Hematopoietic multipotent progenitor cell treated with erythropoietin and hydrocortisone succinate and interleukin-3 and kit ligand, for 17 days (in vitro differentiated cells): Measurements from ENCODE around the gene SLC16A3.

Experiments used
- DNase-seq: peaks from one replicate; pipeline ENCODE4 v3.0.0-alpha.2; 2015; ENCODE audit warnings: low spot score

SLC16A3 gene

DNA sequence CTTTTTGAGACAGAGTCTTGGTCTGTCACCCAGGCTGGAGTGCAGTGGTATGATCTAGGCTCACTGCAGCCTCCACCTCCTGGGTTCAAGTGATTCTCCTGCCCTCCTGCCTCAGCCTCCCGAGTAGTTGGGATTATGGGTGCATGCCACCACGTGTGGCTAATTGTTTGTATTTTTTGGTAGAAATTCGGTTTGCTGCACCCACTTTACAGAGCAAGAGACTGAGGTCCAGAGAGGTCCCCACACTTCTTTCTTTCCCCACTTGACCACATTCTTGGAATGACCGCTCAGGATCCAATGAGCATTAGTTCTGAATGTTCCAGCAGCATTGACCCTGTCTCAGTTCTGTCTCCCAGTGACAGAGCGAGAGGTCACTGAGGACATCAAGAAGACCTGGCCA is 5.3 kb upstream of the SLC16A3 start:
- DNase-seq = no peak

DNA sequence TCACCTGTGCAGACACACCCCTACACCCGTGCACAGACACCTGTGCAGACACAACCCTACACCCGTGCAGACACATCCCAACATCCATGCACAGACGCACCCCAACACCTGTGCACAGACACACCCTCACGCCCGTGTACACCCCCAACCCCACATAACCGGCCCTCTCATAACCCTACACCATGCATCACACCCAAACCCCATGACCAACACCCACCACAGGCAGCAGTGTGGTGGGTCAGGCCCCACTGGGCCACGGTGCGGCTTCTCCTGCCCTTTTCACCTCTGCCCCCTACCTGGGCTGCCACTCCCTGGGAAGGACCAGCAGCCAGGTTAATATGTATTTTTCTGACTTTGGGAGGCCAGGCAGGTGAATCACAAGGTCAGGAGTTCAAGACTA is 4.2 kb upstream of the SLC16A3 start:
- DNase-seq = no peak

DNA sequence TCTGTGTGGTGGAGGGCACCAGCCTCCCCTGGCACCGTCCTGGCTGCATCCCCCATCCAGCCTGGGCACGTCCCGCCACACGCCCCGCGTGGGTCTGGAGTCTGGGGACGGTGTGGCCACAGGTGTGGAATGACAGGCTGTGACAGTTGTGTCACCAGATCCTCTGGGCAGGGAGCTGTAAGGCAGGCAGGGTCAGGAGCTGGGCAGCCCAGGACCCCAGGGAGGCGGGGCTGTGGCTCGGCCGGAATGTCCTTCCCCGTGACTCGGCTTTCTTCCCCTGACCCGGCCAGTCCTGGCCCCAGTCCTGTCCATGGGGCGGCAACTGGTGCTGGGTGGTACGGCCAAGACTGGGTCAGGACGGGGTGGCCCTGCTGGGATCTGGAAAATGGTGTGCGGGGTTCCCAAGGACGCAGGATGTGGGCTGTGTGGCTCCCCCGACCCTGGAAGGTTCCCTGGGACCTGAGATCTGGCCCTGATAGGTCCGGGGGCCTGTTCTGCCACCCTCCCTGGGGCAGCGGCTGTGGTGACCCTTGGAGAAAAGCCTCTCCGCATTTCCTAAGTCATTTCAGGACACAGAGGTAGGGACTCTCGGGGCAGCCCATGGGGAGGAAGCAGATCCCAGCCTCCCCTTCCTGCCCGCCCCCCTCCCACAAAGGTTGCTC is 3.3 kb upstream of the SLC16A3 start:
- DNase-seq = no peak

DNA sequence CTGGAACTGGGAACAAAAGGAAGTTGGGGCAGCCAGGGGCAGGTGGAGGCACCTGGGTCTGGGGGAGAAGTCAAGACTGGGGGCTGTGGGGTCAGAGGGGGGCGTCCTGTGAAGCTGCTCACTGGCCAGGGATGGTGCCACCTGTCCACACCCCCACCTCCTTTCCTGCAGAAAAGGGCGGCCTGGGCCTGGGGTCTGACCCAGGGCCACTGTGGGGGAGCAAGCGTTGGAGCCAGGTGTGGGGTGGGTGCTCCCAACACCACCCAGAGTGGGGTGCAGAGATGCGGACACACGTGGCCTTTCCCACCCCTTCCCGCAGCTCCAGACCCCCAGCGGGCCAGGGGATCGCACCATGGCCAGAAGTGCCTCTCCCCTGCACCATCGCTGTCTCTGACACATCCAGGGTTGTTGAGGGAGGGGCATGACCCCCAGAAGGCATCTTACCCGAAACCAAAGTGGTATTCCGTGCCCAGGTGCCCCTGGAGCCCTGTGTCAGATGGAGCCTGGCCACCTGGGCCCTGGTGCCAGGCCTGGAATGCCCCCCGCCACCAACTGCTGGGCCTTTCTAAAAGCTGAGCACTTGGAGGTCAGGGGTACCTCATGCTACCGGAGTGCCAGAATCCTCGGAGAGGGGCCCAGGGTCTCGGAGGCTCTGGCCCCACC is 2.6 kb upstream of the SLC16A3 start:
- no peak for DNase-seq

DNA sequence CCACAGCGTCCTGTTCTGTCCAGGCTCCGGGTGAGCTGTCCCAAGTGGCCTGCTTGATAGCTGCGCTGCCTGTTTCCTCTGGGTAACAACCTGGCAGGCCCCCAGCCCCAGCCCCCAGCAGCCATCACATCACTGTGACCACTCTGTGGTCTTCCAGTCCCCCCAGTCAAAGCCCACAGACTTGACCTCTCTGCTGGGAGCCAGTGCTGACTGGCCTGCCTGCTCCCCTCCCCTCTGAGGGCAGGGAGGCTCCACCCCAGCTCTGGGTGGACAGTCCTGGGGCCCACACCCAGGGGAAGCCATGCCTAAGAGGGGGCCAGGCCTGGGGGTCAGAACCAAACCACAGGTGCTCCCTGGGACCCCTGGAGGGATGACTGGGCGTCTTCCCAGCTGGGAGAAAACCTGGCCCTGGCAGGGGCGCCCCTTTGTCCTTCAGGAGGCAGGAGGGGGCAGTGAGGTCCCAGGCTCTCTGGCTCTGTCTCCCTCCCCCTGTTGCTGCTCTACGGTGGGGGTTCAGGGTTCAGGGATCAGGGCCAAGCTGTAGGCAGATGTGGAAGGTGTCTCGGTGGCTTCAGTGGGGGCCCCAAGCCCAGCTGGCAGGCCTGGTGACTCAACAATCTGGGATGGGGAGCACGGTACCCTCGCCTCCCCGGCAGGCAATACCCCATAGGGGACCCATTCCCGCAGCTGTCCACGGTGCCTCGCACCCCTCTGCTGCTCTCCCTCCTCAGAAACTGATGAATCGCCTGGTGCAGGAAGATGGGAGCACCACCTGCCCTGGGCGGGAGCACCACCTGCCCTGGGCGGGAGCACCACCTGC is 1.8 kb upstream of the SLC16A3 start:
- DNase-seq = no peak

DNA sequence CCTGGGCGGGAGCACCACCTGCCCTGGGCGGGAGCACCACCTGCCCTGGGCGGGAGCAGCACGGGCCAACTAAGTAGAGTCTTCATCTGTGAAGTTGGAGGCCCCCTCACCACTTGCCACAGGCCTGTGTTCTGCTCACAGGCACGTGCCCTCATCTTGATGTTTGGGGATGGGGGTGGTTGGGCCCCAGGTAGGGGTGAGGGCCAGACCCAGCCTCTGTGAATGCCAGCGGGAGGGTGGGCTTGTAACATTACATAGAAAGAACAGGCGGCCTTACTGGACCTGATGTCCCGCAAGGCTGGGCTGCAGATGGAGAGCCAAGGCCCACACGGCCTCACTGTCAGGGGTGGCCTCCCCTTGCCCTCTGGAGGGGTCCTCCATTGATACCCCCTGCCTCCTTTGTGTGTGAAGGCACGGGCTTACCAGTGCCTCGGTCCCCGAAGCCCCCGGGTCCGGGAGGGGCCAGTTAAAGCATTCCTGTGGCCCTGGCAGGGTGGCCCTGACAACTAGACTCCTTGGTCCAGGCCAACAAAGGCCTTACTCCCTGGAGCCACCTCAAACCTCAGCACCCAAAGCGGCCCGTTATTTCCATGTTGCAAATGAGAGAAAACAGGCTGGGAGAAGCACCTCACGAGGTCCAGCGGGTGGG is 1.1 kb upstream of the SLC16A3 start:
- DNase-seq = no peak

DNA sequence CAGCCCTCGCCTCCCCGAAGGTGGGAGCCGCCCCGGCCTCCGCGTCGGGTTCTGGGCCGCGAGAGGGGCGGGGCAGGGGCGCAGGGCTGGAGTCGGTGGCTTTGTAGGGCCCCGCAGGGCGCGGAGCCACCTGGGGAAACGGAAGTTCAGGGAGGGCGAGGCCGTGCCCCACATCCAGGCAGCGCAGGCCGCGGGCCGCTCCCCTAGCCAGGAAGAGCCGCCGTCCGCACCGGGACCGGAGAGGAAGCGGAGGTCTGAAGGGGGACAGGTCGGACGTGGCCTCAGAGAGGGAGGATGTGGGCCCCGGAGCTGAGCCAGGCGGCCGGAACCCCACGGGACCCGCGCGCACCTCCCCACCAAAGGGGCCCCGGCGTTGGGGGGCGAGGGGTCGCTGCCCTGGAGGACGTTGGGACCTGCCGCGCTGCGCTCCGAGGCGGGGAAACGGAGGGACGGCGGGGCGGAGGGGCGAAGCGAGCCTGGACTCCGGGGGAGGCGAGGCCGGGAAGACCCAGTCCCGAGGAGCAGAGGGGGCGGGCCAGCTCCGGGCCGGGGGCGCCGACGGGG is 482 bp upstream of the SLC16A3 start:
- no peak for DNase-seq

DNA sequence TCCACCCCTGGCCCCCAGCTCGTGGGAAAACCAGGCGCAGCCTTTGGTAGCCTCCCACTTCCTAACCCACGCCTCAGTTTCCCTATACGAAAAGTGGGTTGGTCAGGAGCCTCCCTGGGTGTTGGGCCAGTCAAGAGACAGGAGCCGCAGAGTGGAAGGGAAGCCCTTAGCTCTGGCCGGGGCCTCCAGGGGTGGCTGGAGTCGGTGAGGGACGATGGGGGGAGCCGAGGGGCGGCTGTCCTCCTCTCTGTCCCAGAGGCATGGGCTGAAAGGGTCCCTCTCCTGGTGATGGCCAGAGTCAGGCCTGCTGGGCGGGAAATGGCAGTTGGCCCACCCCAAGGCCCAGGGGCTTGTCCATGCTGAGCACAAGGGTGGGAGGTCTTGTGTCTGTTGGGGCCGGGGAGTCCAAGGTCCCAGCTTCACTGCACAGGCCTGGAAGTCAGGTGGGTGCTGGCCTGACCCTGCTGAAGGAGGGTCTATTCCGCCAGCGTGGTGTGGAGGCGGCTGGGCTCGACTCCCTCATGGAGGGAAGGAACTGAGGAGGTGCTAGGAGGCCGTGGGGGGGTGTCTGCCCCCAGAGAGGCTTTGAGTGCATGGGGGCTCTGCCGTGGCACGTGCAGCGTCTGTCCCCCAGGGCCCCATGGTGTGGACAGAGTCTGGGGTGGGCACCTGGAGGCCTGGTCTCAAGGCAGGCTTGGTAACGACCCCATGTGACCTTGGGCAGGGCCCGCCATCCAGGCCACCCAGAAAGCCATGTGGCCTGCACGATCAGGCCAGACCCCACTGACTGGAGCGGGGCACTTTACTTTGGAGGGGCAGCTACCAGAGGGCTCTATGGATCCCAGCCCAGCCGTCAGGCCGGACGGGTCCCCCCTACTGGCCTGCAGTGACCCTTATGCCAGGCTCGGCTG is 1.1 kb downstream of the SLC16A3 start:
- peak; percentile 27 for DNase-seq

DNA sequence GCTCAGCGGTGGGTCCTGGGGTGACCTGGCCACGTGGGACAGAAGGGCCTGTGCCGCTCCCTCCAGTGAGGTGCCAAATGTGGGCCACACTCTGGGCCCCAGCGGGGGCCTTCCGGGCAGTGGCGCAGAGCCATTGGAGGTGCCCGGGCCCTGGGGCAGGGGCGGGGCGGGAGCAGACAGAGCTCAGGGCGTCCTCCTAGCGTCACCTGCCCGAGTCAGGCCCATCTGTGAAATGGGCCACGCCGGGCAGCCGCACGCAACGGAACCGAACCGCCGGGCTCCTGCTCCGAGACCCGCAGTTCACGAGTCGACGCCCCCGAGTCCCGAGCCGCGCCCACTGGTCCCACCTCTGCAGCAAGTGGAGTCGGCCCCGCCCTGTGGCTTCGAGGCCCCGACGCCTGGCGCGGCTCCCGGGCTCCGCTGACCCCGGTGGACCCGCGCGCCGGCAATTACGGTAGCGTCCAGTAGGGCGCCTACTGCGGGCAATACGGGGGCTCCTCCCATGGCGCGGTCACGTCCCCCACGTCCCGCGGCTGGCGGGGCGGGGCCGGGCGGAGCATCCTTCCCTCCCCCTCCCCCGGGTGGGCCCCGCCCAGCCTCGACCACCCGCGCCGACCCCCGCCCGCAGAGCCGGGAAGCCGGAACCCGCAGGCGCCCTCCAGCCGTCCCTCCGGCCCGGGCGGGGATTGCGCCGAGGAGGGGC is 1.9 kb downstream of the SLC16A3 start:
- DNase-seq = peak; percentile 73

DNA sequence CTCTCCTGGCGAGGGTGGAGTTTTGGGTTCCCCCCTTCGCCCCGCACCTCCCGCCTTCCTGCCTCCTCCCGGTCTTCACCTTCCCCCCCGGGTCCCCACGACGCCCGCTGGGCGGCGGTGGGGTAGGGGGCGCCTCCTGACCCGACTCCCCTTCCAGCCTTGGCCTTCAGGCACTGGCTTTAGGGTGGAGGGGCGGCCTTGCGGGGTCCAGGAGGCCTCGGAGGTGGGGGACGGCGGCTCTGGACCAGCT is 2.4 kb downstream of the SLC16A3 start:
- no peak for DNase-seq

DNA sequence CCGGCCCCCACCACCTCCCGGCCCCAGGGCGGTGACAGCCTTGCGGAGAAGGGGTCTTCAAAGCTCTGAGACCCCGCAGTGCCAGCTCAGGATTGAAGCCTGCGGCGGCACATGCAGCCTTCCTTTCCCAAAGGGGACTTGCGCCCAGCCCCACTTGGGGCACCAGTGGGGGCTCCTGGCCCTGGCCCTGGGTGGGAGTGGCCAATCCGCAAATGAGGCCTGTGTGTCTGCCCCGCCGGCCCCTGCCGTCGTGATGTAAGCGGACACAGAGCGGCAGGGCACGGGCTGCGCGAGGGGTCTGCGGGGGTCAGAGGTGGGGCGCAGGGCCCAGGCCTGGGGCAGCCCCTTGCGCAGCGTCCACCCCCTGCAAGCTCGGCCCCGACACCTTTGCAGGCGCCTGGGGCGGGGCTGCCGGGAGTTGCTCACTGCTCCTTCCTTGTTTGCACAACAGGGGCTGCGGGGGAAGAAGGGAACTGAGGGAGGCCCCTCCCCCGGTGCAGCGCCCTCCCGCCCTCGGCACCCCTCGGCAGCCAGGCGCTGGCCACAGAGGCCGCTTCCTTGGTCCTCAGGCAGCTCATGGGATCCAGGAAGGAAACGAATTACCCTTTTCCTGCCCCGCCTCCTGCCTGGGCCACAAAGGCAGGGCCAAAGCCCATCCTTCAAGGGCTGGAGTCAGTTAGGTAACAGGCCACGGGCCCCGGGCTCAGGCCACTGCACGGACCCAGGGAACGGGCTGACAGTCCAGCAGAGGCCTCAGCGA is 2.9 kb downstream of the SLC16A3 start:
- peak; percentile 34 for DNase-seq

DNA sequence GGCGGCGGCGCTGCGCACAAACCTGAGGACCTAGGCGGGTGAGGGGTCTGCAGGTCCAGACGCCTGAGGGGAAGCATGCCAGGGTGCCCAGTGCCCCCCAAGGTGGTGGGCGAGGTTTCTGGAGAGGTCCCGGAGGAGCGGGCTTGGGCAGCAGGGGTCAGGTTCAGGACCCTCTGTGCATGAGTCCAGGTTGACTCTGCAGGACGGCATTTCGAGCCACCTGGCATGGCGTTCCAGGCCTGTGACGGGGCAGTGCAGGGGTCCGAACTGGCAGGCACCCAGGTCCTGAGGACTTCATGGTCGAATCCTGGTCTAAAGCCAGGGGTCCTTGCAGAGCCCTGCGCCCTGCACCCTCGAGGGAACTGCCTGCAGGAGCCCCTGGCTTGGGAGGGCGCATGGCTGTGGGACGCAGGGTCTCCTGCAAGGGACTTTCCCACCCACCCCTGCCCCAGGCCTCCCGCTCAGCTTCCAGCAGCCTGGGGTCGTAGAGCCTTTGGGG is 3.5 kb downstream of the SLC16A3 start:
- no peak for DNase-seq

DNA sequence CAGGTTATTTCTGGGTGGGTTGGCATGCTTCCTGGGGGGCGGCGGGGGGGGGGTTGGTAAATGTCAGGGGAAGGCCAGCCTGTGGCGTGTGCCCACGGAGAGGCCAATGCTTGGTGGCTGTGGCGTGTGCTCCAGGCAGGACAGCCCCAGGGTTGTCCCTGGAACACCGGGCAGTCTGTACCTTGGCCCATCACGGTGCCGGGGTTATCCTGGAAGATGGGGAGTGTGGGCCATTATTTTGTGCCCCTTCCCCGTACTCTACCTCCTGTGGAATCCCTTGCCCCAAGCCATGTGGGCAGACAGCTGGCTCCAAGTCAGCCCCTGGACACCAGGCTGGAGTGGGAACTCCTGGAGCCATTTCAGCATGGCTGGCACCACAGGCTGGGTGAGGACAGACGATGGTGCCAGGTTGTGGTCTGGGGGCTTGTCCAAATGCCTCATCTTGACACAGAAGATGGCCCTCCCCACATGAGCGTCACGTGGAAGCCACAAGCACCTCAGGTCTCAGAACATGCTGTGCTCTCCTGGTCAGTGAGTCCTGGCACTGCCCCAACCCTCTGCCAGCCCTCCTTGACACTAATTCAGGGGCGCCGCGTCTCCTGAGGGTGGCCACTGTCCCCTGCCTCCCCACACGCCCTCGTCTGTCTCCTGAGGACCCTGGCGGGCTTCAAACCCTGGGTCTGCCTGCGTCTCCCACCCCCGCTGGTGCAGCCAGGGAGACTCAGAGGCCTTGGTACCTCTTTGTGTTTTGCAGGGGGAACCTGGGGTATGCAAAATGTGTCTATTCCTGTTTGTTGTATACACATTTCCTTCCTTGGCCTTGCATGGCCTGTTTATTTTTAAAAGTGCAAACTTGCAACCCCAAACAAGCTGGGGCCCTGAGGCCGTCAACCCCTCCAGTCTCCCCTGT is 4.3 kb downstream of the SLC16A3 start:
- DNase-seq = no peak

DNA sequence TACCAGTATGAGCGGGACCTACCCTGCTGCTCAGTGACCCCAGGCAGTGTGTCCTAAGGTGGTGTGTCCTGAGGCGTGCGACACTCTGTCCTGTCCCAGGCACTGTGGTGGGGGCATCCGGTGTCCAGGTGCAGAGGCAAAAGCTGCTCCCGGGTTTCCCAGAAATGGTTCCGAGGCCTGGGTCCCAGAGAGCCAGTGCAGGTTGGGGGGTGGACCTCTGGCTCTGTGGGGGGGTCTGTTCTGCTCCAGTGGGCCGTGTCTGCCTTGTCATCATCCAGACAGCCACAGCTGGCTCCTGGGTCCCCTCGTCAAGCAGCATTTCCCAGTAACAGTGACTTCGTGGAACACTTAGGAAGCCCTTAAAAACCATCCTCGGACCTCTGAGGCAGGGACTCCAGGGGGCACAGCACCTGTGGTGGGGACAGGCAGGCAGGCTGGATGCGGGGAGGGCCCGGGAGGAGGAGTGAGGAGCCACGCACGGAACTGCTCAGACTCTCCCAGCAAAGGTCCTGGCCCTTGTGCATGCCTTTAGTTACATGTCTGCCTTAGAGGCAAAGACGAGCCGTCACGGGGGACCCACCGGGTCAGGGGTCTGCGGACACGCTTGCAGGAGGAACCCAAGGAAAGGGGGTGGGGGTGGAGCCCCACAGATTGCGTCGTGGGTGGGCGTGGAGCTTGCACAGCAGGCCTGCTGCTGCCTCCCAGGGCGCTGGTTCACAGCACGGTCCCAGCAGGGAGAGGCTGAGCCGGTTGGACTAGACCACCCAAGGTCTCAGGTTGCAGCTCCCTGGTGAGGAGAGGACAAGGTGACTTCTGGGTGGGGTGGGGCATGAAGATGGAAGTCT is 5.6 kb downstream of the SLC16A3 start:
- DNase-seq = no peak

DNA sequence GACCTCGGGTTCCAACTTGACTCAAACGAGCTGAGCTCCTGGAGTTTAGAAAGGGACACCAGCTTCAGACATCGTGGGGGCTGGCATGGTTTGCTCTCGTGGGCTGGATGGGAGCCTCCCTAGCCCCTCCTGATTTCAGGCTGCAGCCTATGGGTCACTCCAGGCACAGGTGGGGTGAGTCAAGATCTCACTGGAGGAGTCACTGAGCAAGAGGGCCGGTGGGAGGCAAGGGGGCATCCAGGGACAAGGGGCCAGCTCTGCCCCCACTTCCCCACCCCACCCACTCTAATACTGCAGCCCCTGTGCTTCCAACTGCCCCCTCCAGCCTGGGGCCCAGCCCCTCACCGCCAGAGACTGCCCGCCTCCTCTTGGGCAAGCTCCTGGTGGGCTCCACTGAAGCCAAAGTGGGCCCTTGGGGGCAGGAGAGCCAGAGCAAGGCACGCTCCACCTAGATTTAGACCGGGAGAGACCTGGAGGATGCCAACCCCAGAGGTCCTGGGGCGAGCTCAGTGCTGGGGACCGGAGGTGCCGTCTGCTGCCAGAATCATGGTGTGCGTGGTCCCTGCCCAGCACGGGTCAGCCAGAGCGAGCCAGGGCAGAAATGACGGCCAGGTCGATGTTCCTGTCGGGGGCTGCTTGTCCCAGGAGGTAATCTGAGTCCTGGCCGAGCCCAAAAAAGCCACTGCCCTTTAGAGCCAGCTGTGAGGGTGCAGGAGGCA is 6.4 kb downstream of the SLC16A3 start:
- DNase-seq = no peak

DNA sequence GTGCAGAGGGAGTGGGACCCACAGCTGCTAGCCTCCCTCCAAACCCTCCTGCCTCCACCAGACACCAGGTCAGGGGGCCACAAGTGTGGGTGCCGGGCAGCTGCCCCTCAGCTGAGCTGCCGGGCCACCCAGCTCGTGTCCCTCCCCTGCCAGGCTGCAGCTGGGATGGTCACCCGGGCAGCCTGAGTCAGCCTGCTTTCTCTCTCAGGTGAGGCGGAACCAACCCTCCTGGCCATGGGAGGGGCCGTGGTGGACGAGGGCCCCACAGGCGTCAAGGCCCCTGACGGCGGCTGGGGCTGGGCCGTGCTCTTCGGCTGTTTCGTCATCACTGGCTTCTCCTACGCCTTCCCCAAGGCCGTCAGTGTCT is 6.9 kb downstream of the SLC16A3 start:
- no peak for DNase-seq
